SK-N-SH treated with all-trans-retinoic acid at 6 μM for 48 hours (cell line): Measurements from ENCODE around the gene NEK1.

ENCODE experiments used
- ATAC-seq: fragments of 200-7000 bp; cut with Tn5 transposase; 3 replicates; pipeline ENCODE4 v1.9.1; 2020; ENCODE audit warnings: mild to moderate bottlenecking, moderate library complexity
- ARNTL ChIP-seq: fragments of 450-650 bp; formaldehyde crosslinking; IDR thresholded peaks from 2 replicates; pipeline ENCODE4 v1.5.0; 2020; ENCODE audit warnings: low read depth, mild to moderate bottlenecking, moderate library complexity, borderline replicate concordance
- BACH2 ChIP-seq: fragments of 250-450 bp; sonication (Bioruptor Pico); IDR thresholded peaks from 2 replicates; pipeline ENCODE4 v1.9.0; 2021; ENCODE audit warnings: mild to moderate bottlenecking, borderline replicate concordance
- CSDC2 ChIP-seq: fragments of 250-450 bp; sonication (Bioruptor Pico); IDR thresholded peaks from 2 replicates; pipeline ENCODE4 v1.5.0; 2020; ENCODE audit warnings: mild to moderate bottlenecking, moderate library complexity
- CSRNP3 ChIP-seq: fragments of 250-450 bp; sonication (Bioruptor Pico); IDR thresholded peaks from 2 replicates; pipeline ENCODE4 v1.5.1; 2021; ENCODE audit warnings: mild to moderate bottlenecking, moderate library complexity
- ESRRG ChIP-seq: fragments of 250-450 bp; sonication (Bioruptor Pico); IDR thresholded peaks from 2 replicates; pipeline ENCODE4 v1.6.1; 2021; ENCODE audit warnings: mild to moderate bottlenecking
- GLIS3 ChIP-seq: fragments of 250-450 bp; sonication (Bioruptor Pico); IDR thresholded peaks from 2 replicates; pipeline ENCODE4 v1.5.0; 2020; ENCODE audit warnings: mild to moderate bottlenecking, moderate library complexity
- ISL1 ChIP-seq: fragments of 250-450 bp; sonication (Bioruptor Pico); IDR thresholded peaks from 2 replicates; pipeline ENCODE4 v2.1.2; 2022; ENCODE audit warnings: mild to moderate bottlenecking, moderate library complexity
- PPARA ChIP-seq: fragments of 250-450 bp; sonication (Bioruptor Pico); IDR thresholded peaks from 2 replicates; pipeline ENCODE4 v1.5.0; 2020; ENCODE audit warnings: mild to moderate bottlenecking, borderline replicate concordance
- SNAI2 ChIP-seq: fragments of 250-450 bp; sonication (Bioruptor Pico); IDR thresholded peaks from 2 replicates; pipeline ENCODE4 v1.5.0; 2020; ENCODE audit warnings: mild to moderate bottlenecking, moderate library complexity
- TCF4 ChIP-seq: fragments of 250-450 bp; sonication (Bioruptor Pico); IDR thresholded peaks from 2 replicates; pipeline ENCODE4 v1.8.0; 2021; ENCODE audit warnings: mild to moderate bottlenecking, moderate library complexity, borderline replicate concordance
- TOX ChIP-seq: fragments of 250-450 bp; sonication (Bioruptor Pico); IDR thresholded peaks from 2 replicates; pipeline ENCODE4 v1.8.0; 2021; ENCODE audit warnings: mild to moderate bottlenecking, moderate library complexity, borderline replicate concordance
- ZC3H10 ChIP-seq: fragments of 250-450 bp; sonication (Bioruptor Pico); IDR thresholded peaks from 2 replicates; pipeline ENCODE4 v1.5.1; 2021; ENCODE audit warnings: mild to moderate bottlenecking, moderate library complexity
- ZFP3 ChIP-seq: fragments of 250-450 bp; sonication (Bioruptor Pico); IDR thresholded peaks from 2 replicates; pipeline ENCODE4 v1.5.0; 2020; ENCODE audit warnings: mild to moderate bottlenecking, moderate library complexity
- ZFP30 ChIP-seq: fragments of 450-650 bp; formaldehyde crosslinking; IDR thresholded peaks from 2 replicates; pipeline ENCODE4 v1.5.0; 2022; ENCODE audit warnings: mild to moderate bottlenecking, moderate library complexity
- ZNF565 ChIP-seq: fragments of 450-650 bp; formaldehyde crosslinking; conservative IDR thresholded peaks from 2 replicates; pipeline ENCODE4 v1.5.0; 2020; ENCODE audit warnings: low read depth, mild to moderate bottlenecking, moderate library complexity
- ZNF70 ChIP-seq: fragments of 450-650 bp; formaldehyde crosslinking; IDR thresholded peaks from 2 replicates; pipeline ENCODE4 v1.5.0; 2020; ENCODE audit warnings: mild to moderate bottlenecking, moderate library complexity
- ZNF8 ChIP-seq: fragments of 450-650 bp; formaldehyde crosslinking; IDR thresholded peaks from 2 replicates; pipeline ENCODE4 v1.5.0; 2020; ENCODE audit warnings: mild to moderate bottlenecking, moderate library complexity
- TF ChIP-seq, protein P1 (sequence below): fragments of 250-450 bp; sonication (Bioruptor Pico); IDR thresholded peaks from 2 replicates; pipeline ENCODE4 v1.5.0; 2020; ENCODE audit warnings: mild to moderate bottlenecking, moderate library complexity
- TF ChIP-seq, protein P2 (sequence below): fragments of 250-450 bp; sonication (Bioruptor Pico); IDR thresholded peaks from 2 replicates; pipeline ENCODE4 v1.5.1; 2020; ENCODE audit warnings: low read depth, mild to moderate bottlenecking, moderate library complexity
- TF ChIP-seq, protein P3 (sequence below): fragments of 250-450 bp; sonication (Bioruptor Pico); IDR thresholded peaks from 2 replicates; pipeline ENCODE4 v1.8.0; 2021; ENCODE audit warnings: low read depth, mild to moderate bottlenecking, moderate library complexity, borderline replicate concordance

Gene NEK1

DNA sequence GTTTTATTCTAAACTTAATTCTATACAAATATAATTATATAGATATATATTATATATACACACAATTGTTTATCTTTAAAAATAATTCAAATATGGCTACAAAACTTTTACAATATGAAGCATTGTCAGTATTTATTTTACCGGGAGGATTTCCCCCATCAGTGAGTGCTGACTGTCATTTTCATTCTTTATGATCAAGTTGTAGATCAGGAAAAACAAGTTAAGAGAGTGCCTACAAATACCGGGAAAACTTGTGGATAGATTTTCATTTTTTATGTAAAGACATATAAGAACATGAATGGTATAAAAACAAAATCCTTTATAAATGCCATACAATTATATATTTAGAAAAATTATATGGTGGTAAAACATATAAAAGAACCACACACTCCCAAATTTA is 45.8 kb upstream of the NEK1 start (continued):
- TF ChIP-seq, protein P1, sequence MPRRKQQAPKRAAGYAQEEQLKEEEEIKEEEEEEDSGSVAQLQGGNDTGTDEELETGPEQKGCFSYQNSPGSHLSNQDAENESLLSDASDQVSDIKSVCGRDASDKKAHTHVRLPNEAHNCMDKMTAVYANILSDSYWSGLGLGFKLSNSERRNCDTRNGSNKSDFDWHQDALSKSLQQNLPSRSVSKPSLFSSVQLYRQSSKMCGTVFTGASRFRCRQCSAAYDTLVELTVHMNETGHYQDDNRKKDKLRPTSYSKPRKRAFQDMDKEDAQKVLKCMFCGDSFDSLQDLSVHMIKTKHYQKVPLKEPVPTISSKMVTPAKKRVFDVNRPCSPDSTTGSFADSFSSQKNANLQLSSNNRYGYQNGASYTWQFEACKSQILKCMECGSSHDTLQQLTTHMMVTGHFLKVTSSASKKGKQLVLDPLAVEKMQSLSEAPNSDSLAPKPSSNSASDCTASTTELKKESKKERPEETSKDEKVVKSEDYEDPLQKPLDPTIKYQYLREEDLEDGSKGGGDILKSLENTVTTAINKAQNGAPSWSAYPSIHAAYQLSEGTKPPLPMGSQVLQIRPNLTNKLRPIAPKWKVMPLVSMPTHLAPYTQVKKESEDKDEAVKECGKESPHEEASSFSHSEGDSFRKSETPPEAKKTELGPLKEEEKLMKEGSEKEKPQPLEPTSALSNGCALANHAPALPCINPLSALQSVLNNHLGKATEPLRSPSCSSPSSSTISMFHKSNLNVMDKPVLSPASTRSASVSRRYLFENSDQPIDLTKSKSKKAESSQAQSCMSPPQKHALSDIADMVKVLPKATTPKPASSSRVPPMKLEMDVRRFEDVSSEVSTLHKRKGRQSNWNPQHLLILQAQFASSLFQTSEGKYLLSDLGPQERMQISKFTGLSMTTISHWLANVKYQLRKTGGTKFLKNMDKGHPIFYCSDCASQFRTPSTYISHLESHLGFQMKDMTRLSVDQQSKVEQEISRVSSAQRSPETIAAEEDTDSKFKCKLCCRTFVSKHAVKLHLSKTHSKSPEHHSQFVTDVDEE (CRISPR knock-in tag): no peak
- TF ChIP-seq CSDC2 (CRISPR knock-in tag) (no peak), ESRRG (CRISPR knock-in tag) (no peak), ZNF565 (CRISPR knock-in tag) (no peak), BACH2 (CRISPR knock-in tag) (no peak), ZNF70 (CRISPR knock-in tag) (no peak), TCF4 (CRISPR knock-in tag) (no peak), GLIS3 (CRISPR knock-in tag) (no peak)
- TF ChIP-seq, all 23 proteins: peak for 0

DNA sequence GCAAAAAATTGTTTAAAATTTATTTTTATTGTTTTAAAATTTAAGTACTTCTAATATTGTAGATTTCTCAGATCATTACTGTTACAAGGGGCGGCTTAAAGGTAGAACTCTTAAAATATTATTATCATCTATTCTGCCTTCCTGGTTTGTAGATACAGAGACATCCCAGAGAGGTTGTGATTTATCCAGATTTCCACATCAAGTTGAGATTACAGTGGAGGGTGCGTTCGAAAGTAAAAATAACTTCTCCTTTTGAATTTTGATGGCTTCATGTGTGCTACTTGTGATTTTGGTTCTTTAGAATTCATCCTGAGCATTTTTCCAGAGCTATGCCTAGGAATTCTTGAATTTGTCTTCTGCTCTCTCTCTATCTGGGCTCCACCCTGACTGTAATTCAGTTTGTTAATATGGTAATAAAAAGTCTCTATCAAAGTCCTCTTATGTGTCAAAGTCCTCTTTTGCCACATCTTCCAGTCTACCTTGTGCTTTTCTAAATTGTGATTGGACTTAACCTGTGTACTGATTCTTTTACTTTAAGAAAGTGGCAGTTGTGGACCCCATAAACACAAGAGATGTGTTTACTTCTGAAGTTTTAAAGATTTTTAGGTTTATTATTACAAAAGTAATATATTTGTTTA is 45.2 kb upstream of the NEK1 start:
- no peak for ATAC-seq

DNA sequence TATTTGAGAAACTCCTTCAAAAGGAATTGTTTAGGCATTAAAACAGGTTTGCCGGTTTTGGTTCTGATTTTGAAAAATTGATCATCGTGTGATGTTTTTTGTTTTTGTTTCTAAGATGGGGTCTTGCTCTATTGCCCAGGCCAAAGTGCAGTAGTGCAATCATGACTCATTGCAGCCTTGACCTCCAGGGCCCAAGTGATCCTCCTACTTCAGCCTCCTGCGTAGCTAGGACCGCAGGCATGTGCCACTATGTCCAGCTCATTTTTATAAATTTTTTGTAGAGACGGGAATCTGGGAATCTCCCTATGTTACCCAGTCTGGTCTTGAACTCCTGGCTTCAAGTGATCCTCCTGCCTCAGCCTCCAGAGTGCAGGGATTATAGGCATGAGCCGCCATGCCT is 43.0 kb upstream of the NEK1 start:
- TF ChIP-seq ZFP3 (CRISPR knock-in tag): no peak
- TF ChIP-seq, protein P2, sequence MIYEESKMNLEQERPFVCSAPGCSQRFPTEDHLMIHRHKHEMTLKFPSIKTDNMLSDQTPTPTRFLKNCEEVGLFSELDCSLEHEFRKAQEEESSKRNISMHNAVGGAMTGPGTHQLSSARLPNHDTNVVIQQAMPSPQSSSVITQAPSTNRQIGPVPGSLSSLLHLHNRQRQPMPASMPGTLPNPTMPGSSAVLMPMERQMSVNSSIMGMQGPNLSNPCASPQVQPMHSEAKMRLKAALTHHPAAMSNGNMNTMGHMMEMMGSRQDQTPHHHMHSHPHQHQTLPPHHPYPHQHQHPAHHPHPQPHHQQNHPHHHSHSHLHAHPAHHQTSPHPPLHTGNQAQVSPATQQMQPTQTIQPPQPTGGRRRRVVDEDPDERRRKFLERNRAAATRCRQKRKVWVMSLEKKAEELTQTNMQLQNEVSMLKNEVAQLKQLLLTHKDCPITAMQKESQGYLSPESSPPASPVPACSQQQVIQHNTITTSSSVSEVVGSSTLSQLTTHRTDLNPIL (CRISPR knock-in tag): no peak
- no peak for TF ChIP-seq ZC3H10
- no peak for TF ChIP-seq TCF4 (CRISPR knock-in tag)
- TF ChIP-seq PPARA (CRISPR knock-in tag): no peak
- no peak for TF ChIP-seq SNAI2 (CRISPR knock-in tag)
- TF ChIP-seq GLIS3 (CRISPR knock-in tag): no peak
- no peak for TF ChIP-seq BACH2 (CRISPR knock-in tag)
- no peak for TF ChIP-seq ZNF565 (CRISPR knock-in tag)
- no peak for TF ChIP-seq TOX (CRISPR knock-in tag)
- TF ChIP-seq, protein P1 (CRISPR knock-in tag): no peak
- TF ChIP-seq ISL1 (CRISPR knock-in tag): no peak
- TF ChIP-seq, protein P3, sequence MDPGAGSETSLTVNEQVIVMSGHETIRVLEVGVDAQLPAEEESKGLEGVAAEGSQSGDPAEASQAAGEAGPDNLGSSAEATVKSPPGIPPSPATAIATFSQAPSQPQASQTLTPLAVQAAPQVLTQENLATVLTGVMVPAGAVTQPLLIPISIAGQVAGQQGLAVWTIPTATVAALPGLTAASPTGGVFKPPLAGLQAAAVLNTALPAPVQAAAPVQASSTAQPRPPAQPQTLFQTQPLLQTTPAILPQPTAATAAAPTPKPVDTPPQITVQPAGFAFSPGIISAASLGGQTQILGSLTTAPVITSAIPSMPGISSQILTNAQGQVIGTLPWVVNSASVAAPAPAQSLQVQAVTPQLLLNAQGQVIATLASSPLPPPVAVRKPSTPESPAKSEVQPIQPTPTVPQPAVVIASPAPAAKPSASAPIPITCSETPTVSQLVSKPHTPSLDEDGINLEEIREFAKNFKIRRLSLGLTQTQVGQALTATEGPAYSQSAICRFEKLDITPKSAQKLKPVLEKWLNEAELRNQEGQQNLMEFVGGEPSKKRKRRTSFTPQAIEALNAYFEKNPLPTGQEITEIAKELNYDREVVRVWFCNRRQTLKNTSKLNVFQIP (CRISPR knock-in tag): no peak
- no peak for TF ChIP-seq ESRRG (CRISPR knock-in tag)
- no peak for TF ChIP-seq ZNF70 (CRISPR knock-in tag)
- no peak for TF ChIP-seq CSRNP3
- no peak for TF ChIP-seq ARNTL (CRISPR knock-in tag)
- no peak for TF ChIP-seq ZNF8 (CRISPR knock-in tag)
- TF ChIP-seq ZFP30 (CRISPR knock-in tag): no peak
- TF ChIP-seq CSDC2 (CRISPR knock-in tag): no peak
- ATAC-seq: no peak

More for the DNA sequence above, 45.2 kb upstream of the NEK1 start:
- TF ChIP-seq CSDC2 (CRISPR knock-in tag): no peak
- TF ChIP-seq, protein P3 (CRISPR knock-in tag): no peak
